Measurements from ENCODE around the gene EFCAB14.
"Not testable (repeated sequence)": the region's sequence is repeated elsewhere in the genome, so short reads cannot be mapped to it uniquely, and the experiment has no call there.

The EFCAB14 gene, protein sequence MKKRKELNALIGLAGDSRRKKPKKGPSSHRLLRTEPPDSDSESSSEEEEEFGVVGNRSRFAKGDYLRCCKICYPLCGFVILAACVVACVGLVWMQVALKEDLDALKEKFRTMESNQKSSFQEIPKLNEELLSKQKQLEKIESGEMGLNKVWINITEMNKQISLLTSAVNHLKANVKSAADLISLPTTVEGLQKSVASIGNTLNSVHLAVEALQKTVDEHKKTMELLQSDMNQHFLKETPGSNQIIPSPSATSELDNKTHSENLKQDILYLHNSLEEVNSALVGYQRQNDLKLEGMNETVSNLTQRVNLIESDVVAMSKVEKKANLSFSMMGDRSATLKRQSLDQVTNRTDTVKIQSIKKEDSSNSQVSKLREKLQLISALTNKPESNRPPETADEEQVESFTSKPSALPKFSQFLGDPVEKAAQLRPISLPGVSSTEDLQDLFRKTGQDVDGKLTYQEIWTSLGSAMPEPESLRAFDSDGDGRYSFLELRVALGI

DNA sequence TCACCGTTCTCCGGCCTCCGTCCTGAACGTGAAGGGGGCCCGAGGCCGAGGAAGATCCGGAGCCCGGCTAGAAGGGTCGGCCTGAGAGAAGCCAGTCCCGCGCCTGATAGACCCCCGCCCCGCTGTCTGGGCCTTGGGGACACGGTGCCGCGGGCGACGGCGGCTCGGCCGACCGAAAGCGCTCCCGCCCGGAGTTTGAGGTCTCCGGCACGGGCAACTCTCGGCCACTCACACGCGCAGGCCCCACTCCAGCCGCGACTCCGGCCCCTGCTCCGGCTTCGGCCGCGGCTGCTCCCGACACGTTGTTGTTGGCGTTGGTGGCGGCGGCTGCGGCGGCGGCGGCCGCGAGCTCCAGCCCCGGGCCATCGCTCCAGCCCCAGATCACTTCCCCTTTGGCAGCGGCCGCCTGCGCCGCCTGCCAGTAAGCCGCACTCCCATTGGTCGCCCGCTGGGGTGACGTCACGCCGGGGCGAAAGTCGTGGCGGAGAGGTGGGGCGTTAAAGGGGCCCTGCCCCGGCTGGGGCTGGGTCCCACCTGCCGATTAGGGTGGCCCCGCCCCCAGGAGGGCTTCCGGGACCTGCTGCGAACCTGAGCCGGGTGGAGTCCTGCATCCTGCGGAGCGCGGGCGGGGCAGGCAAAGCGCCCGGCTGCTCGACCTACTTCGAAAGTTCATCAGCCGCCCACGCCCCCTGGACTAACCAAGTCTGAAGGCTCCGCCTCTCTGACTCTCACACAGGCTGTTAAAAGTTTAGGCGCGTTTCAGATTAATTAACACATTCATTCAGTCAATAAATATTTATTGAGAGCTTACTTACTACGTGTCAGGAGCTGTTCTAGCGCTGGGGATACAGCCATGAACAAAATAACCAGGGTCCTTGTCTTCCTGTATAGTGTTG, at the start of gene EFCAB14:
Gene EFCAB14, minus strand, starts transcription at position 388 of the 896 bp plus-strand sequence. CDS start 1,027 bp downstream, outside the sequence.
- DNase-seq: peak; percentile 99

DNA sequence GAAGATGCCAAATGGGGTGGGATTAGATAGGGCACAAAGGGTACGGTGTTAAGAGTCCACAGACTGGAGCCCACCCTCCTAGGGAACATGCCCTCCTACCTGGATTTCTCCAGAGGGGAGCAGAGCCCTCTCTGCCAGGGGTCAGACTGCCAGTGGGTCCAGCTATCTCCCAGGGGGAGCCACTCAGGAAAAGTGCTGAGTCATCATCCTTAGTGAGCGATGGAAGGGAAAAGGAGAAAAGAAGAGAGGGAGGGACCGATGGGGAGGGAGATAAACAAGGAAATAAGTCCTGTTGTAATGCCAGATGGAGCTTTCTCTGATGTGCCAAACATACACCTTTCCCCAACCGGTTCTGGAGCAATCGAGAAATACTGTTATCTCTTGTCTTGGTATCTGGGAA, 49.5 kb upstream of the EFCAB14 start:
- DNase-seq: no peak

DNA sequence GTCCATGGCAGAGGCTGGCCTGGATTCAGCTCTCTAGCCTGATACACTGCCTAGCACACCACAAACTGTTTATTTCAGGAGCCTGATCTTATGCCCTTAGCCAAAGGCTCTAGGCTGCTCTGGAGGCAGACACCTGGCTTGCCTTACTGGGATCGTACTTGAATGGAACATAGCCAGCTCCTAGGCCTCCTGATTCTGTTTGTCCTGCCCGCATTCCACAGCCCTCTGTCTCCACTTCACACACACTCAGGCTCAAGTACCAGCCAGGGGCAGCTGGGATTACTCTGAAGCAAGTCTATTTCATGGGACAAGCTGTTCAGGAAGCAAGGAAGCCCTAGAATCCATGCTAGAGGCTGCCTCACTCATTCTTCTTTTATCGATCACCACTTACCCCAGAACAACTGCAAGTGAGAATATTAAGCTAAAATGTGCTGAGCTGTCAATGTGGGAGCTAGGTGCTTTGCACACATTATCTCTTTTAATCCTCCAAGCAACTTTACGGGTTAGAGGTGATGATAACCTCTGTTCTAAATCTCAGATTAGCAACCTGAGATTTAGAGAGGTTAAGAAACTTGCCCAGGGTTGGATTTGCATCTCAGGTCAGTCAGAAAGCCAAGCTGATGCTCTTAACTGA, 48.9 kb upstream of the EFCAB14 start:
- DNase-seq: no peak

DNA sequence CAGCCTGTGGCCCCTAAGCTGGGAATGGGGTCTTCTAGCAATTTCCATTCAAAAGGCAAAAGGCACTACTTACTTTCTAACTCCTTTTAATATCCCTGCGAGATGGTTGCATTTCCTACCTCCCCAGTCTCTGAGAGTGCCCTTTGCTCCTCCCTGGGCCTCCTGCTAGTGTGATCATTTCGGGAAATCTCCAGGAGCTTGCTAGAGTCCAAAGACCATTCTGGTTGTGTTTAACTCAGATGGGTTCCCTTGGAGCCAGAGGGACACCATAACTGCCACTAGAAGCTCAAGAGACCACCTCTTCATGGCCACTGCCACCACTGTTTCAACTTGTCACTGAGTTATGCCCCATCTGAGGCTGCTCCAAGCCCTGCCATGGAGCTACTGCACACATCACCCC, 45.5 kb upstream of the EFCAB14 start:
- DNase-seq: no peak

DNA sequence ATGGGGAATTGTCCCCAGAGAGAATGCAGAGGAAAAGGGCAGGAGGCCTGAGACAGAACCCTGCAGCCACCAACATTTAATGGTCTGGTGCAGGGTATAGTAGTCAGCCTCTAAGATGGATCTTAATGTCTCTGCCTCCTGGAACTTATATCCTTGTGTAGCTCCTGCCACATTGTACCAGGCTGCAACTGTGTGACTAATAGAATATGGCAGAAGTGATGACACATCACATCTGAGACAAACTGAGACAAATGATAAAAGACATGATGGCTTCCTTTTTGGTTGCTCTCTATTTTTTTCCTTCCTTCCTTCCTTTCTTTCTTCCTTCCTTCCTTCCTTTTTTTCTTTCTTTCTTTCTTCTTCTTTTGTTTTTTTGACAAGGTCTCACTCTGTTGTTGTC, 42.8 kb upstream of the EFCAB14 start:
- no peak for DNase-seq

DNA sequence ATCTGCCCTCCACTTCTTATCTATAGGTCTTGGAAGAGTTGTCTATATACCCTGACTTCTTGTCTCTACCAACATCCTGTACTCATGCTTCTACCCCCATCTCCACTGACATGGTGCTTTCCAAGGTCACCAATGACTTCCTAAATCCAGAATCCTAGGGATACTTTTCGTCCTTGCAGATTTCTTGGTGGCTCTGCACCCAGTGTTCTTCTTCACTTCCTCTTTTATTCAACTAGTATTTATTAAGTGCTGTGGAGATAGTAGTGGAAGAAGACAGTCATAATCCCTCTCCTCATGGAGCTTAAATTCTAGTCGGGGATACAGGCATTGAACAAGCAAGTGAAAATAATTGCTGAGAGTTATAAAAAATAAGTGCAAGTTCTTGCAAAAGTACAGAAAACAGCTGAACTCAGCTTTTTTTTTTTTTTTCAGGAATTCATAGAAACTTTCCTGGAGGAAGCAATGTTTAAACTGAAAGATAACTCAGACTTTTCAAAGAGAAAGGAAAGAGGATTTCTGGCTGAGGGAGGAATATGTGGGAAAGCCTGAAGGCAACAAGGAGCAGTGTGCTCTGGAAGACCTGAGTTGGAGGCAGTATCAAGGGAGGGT, 41.7 kb upstream of the EFCAB14 start:
- DNase-seq: no peak

DNA sequence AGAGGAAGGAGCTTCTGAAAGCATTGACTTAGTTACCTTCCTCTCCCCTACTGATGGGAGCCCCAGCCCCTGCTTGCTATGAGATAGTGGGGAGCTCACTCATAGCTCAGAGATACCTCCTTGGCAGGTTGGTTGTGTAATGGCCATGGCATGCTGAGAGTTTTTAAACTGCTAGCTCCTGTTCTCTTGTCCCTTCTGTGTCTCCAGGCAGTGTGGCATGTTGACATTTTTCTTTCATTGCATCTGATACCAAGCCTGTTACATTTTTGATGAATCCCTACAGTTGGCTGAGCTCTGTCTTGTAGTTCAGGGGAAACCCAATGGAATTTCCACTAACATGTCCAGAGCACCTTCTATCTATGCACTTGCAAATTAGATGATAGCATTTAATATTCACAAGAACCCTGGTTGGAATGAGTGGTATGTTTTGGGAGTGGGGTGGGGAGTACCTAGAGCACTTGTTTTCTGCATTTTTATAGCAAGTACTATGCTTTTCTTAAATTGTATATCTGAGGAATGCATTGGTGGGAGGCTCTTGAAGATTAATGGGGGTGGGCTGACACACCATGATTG, 39.1 kb upstream of the EFCAB14 start:
- no peak for DNase-seq

DNA sequence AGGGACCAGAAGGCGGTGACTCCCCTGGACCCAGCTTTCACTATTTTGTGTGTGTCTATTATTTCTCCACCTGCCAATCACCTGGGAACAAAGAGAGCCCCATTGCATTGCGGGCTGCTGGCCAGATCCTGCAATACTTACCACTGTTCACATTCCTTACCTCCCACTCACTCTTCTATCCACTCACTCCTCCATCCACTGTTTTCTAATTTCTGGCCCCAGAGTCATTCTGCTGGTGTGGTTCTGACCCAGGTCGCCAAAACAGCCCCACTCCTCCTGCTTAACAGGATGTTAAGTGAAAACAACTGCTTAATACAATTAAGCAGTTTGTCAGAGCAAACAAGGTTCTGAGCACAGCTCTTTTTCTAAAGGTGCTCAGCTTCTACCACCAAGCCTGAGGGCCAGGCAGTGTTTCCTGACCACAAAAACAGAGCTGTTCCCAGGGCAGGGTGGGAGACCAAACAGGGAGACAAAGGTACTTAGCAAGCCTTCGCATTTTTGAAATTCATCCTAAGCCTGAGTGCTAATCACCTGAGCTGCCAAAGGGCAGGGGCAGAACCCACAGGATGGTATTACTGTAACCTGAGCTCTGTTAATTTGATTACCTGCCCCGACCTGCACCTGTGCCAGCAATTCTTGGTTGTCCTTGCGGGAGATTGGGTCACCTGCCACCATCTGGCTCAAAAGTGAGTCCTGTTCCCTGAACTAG, 38.5 kb upstream of the EFCAB14 start:
- no peak for DNase-seq

DNA sequence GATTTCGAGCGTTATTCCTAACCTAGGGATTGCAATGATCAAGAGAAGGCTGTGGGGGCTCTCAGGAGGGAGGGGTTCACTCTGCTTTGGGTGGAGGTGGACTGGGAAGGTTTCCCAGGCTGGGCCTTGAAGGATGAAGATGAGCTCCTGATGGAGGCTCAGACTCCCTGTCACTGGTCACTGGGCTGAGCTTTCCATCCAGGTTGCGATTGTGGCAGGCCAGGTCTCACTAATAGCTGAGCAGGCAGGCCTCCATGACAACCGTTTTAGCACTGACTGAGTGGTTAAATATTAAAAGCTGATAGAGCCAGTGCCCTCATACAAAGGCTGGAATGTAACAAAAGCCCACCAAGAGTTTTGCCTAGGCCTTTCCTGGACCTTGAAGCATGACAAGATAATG, 36.2 kb upstream of the EFCAB14 start:
- no peak for DNase-seq

DNA sequence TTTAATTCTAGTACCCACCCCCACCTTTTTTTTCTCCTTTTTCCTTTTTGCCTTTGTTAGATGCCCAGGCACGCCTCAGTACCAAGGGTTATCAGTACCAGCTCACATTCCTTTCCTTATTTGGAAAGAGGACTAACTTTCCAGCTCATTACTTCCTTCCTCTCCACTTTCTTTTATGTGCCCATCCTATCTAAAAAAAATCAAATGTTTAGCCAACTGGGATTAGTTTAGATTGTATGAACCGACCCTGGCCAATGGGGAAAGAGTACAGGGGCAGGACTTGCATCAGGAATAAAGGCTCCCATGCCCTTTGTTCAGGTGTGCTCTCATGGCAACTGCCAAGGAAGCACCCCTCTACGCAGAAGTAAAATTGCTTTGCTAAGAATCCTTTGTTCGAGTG, 35.8 kb upstream of the EFCAB14 start:
- DNase-seq: not testable (repeated sequence)

DNA sequence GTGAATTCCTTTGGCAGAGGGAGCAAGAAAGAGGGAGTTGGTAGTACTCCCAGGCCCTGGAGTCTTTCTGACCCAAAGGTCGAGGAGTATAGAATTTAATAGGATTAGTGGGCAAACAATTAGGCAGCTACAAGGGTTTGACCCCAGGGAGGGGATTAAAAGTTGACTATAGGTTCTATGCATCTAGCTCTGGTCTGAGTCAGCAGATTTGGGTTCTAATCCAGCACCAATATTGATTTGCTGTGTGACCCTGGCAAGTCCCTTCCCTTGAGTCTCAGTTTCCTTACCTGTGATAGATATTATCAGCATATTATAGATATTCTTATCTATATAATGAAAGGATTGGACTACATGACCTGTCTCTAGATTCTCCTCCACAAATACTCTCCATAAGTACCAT, 35.1 kb upstream of the EFCAB14 start:
- no peak for DNase-seq

DNA sequence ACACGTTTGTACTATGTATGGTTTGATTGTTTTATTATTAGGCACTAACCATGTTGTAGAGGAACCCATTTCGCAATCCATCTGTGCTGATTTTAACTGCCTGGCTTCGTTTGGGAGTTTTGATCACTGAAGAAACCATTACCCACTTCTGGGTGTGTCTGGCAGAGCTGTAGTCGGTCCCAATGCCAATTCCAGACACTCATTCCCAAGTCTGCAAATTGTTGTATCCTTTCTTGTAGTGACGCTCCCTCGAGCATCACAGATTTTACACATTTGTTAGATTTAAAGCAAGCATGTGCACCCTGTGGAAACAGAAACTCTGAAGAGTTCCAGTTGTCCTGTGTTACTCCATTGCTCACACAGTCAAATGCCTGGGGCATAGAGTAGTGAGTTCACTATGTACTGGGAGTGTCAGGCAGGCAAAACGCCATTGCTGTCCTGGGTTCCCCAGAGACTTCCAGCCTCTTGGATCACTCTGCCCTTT, 31.0 kb upstream of the EFCAB14 start:
- no peak for DNase-seq

DNA sequence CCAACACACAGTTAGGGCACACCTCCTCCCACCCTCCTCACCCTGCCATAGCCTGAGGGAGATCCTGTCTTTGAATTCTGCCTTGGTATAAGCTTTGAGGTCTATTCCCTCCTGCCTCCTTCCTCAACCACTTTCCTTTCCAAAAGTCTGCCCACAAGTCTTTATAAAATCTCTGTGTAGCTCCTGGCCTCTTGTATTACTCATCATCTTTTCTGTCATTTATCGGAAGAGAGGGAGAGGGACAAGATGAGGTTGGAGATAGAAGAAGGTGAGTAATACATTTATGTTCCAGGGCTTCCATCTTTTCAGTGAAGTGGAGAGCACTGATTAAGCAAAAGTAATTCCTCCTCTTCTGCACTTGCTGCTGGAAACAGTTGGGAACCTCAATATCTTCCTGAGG, 30.5 kb upstream of the EFCAB14 start:
- no peak for DNase-seq

DNA sequence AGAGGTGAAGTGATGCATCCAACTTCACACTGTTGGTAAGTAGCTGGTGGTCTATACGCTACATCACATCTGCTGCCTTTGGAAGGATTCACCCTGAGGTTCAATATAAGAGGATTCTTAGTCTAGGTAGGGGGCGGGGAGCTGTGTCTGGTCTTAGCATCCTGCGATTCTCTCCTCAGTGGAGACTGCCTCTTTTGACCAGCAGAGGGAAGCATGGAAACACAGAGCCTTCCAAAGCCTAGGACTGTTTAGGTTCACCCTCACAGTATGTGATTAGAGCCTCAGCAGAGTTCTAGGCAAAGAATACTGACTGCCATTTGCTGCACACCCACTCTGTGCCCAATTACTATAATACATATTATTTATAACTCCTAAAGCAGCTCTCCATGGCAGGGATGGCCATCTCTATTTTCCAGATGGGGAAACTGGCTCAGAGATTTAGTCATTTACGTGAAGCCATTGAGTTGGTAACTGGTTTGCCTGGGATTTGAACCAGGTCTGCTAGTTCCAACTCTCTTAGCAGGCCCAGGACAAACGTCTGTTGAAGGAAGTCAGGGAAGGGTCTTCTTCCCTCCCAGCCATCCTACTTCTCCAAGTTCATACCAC, 28.9 kb upstream of the EFCAB14 start:
- no peak for DNase-seq

DNA sequence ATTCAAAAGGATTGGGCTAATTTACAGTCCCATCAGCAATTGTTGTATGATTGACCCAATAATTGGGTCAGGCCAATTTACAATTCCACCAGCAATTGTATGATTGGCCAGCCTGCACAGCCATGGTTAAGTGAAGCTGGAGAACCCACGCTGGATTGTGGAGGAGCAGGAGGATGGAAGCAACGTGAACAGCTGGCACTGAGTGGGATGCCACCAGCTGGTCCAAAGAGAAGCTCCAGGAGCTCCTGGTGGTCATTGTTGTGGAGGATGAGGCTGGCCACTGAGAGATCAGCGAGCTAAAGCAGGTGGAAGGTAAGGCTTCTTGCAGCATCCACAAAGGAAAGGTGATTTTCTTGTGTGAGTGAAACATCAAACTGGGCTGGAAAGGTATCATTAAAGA, 23.2 kb upstream of the EFCAB14 start:
- DNase-seq: no peak

DNA sequence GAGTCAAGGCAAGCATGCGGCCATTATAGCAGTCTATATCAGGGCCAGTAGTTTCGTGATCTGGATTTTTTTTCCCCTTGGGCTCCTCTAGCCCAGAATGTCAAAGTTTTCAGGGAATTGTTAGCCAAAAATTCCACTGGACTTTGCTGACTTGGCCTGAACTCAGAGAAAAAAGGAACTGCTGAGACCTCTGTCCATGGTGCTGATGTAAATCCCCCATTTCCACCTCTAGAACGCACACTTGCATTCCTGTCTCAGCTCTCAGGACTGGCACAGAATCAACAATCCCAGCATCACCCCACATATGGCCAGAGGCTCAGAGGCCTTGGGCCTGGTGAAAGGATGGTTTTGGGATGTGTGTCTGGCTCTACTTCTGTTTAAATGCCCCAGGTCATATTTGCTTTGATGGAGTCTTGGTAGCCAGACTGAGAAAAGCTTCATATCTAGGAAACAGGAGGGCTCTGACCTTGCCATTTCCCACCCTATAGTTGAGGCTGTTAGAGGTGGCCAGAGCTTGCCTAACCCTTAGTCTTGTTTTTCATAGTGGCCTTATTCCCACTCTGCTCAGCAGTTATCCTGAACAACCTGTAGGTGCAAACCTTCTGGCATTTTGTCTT, 16.9 kb upstream of the EFCAB14 start:
- no peak for DNase-seq

DNA sequence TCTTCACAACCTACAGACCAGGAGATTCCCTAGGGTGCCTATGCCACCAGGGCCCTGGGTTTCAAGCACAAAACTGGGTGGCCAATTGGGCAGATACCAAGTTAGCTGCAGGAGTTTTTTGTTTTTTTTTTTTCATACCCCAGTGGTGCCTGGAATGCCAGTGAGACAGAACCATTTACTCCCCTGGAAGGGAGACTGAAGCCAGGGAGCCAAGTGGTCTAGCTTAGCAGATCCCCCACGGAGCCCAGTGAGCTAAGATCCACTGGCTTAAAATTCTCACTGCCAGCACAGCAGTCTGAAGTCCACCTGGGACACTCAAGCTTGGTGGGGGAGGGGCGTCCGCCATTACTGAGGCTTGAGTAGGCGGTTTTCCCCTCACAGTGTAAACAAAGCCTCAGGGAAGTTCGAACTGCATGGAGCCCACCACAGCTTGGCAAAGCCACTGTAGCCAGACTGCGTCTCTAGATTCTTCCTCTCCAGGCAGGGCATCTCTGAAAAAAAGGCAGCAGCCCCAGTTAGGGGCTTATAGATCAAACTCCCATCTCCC, 9.5 kb upstream of the EFCAB14 start:
- not testable (repeated sequence) for DNase-seq

DNA sequence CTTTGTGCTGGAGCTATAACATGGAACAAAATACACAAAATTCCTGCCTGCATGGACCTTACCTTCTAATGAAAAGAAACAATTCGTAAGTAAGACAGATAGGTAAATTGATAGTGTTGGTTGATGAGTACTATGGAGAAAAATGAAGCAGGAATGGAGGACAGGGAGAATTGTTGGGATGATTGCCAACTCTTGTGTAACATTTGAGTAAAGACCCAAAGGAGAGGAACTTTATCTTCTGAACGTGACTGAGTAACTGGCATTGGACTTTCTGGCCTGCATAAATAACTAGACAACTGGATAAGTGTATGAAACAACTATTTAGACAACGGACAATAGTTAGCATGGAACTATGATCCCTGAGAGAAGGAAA, 6.8 kb upstream of the EFCAB14 start:
- DNase-seq: no peak

DNA sequence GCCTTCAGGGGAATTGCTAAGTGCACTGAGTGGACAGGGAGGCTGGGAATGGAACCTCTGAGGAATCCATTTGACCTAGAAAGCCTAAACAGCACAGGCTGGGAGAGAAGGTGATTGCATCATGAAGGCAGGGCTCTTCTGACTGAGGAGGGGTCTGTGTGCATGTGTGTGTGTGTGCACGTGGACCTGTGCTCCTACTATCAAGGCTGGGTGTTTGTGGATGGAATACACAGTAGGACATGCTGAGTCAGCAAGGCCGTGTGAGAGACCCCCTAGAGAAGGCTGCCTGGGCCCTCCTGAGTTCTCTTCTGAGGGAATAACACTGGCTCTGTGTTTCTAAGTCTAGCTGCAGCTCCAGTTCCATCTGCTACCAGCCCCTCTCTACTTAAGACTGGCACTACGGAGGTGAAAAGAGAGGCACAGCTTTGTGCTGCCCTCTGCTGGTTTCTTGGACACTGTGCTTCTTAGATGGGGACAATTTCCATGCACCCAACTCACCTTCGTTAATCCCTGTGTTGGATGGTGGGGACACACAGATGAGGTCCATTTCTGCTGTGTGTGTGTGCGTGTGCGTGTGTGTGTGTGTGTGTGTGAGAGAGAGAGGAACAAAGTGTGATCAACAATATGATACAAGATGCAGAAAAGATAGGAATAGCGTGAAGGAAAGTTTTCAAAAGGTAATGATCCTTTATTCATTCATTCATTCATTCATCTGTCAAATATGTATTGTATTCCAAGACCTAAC, 6.2 kb upstream of the EFCAB14 start:
- DNase-seq: peak; percentile 49

DNA sequence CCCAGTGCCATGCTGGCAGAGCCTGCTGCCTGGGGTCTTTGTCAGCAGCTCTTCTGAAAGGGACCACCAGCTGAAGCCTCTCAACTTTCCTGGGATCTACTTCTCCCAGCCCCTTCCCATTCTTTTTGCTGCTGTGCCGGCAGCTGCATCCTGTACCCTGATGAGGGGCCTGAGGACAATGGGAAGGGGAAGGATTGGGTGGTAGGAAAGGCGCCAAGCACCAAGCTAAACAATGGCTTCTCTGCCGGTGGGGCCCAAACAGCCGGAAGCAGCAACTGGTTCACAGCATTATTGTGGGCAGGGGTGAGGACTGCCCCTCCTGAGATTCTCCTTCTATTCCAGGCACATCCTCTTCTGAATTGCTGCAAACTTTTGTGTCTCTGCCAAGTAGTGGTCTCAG, 5.0 kb upstream of the EFCAB14 start:
- no peak for DNase-seq
